ENCODE data around the gene PCNT.
A peak's percentile ranks its signal among the peaks of the same experiment; 100 is the strongest.

The PCNT gene

GRCh38 chr21:46324390-46325072 lies 575 bp downstream of the PCNT start:
- Histone ChIP-seq H3K27ac (ENCODE audit: low read length) (peak overlapping the region; percentile 55), H3K4me3 (ENCODE audit: low read length) (peak overlapping the region; percentile 91), H3K9me3 (ENCODE audit: control insufficient read depth, low read depth, low read length) (no peaks in the 10 kb centered on the region), H3K4me1 (ENCODE audit: control insufficient read depth, low read depth, low read length) (peaks cover 21% of the 10 kb centered on the region), H3K9ac (ENCODE audit: low read length) (peak overlapping the region; percentile 90), H3K36me3 (ENCODE audit: control insufficient read depth, low read depth, low read length) (peaks cover 16% of the 10 kb centered on the region), H3K27me3 (ENCODE audit: control insufficient read depth, insufficient read depth, low read length) (no peaks in the 10 kb centered on the region)

GRCh38 chr21:46325073-46325912 lies 1.3 kb downstream of the PCNT start:
- Histone ChIP-seq H3K4me3 (ENCODE audit: low read length) (peak overlapping the region; percentile 83), H3K9me3 (ENCODE audit: control insufficient read depth, low read depth, low read length) (no peaks in the 10 kb centered on the region), H3K4me1 (ENCODE audit: control insufficient read depth, low read depth, low read length) (peaks cover 21% of the 10 kb centered on the region), H3K9ac (ENCODE audit: low read length) (peak overlapping the region; percentile 78), H3K27ac (ENCODE audit: low read length) (no peak overlapping the region), H3K27me3 (ENCODE audit: control insufficient read depth, insufficient read depth, low read length) (no peaks in the 10 kb centered on the region), H3K36me3 (ENCODE audit: control insufficient read depth, low read depth, low read length) (peaks cover 23% of the 10 kb centered on the region)

GRCh38 chr21:46326110-46326703 lies 2.3 kb downstream of the PCNT start:
- Histone ChIP-seq H3K36me3 (ENCODE audit: control insufficient read depth, low read depth, low read length) (peaks cover 19% of the 10 kb centered on the region), H3K27ac (ENCODE audit: low read length) (no peak overlapping the region), H3K4me3 (ENCODE audit: low read length) (peak overlapping the region; percentile 13), H3K9me3 (ENCODE audit: control insufficient read depth, low read depth, low read length) (no peaks in the 10 kb centered on the region), H3K4me1 (ENCODE audit: control insufficient read depth, low read depth, low read length) (peaks cover 21% of the 10 kb centered on the region), H3K27me3 (ENCODE audit: control insufficient read depth, insufficient read depth, low read length) (no peaks in the 10 kb centered on the region), H3K9ac (ENCODE audit: low read length) (no peak overlapping the region)

GRCh38 chr21:46327711-46328110 lies 3.8 kb downstream of the PCNT start:
- Histone ChIP-seq H3K9ac (ENCODE audit: low read length) (no peak overlapping the region), H3K4me3 (ENCODE audit: low read length) (no peak overlapping the region), H3K9me3 (ENCODE audit: control insufficient read depth, low read depth, low read length) (no peaks in the 10 kb centered on the region), H3K4me1 (ENCODE audit: control insufficient read depth, low read depth, low read length) (peaks cover 7% of the 10 kb centered on the region), H3K36me3 (ENCODE audit: control insufficient read depth, low read depth, low read length) (peaks cover 26% of the 10 kb centered on the region), H3K27ac (ENCODE audit: low read length) (no peak overlapping the region), H3K27me3 (ENCODE audit: control insufficient read depth, insufficient read depth, low read length) (no peaks in the 10 kb centered on the region)

GRCh38 chr21:46328151-46328550 lies 4.2 kb downstream of the PCNT start:
- H3K9me3 ChIP-seq (ENCODE audit: control insufficient read depth, low read depth, low read length) = no peaks in the 10 kb centered on the region
- no peak overlapping the region for H3K27ac ChIP-seq (ENCODE audit: low read length)
- peaks cover 27% of the 10 kb centered on the region for H3K36me3 ChIP-seq (ENCODE audit: control insufficient read depth, low read depth, low read length)
- H3K9ac ChIP-seq (ENCODE audit: low read length) = no peak overlapping the region
- no peak overlapping the region for H3K4me3 ChIP-seq (ENCODE audit: low read length)
- H3K4me1 ChIP-seq (ENCODE audit: control insufficient read depth, low read depth, low read length) = peaks cover 7% of the 10 kb centered on the region
- H3K27me3 ChIP-seq (ENCODE audit: control insufficient read depth, insufficient read depth, low read length) = no peaks in the 10 kb centered on the region

- no peak overlapping the region for H3K27ac ChIP-seq (ENCODE audit: low read length)
- H3K9me3 ChIP-seq (ENCODE audit: control insufficient read depth, low read depth, low read length) = no peaks in the 10 kb centered on the region
- H3K27me3 ChIP-seq (ENCODE audit: control insufficient read depth, insufficient read depth, low read length) = no peaks in the 10 kb centered on the region
- peaks cover 7% of the 10 kb centered on the region for H3K4me1 ChIP-seq (ENCODE audit: control insufficient read depth, low read depth, low read length)
- H3K4me3 ChIP-seq (ENCODE audit: low read length) = no peak overlapping the region
- H3K36me3 ChIP-seq (ENCODE audit: control insufficient read depth, low read depth, low read length) = peaks cover 34% of the 10 kb centered on the region
- no peak overlapping the region for H3K9ac ChIP-seq (ENCODE audit: low read length)
Measured at GRCh38 chr21:46329796-46330195, 5.8 kb downstream of the PCNT start.

- Histone ChIP-seq H3K4me3 (ENCODE audit: low read length) (no peak overlapping the region), H3K9ac (ENCODE audit: low read length) (no peak overlapping the region), H3K27ac (ENCODE audit: low read length) (no peak overlapping the region), H3K36me3 (ENCODE audit: control insufficient read depth, low read depth, low read length) (peaks cover 51% of the 10 kb centered on the region), H3K9me3 (ENCODE audit: control insufficient read depth, low read depth, low read length) (no peaks in the 10 kb centered on the region), H3K4me1 (ENCODE audit: control insufficient read depth, low read depth, low read length) (no peaks in the 10 kb centered on the region), H3K27me3 (ENCODE audit: control insufficient read depth, insufficient read depth, low read length) (no peaks in the 10 kb centered on the region)
Measured at GRCh38 chr21:46334351-46335140, 10.6 kb downstream of the PCNT start.

GRCh38 chr21:46336603-46337002 lies 12.6 kb downstream of the PCNT start:
- no peak overlapping the region for H3K4me3 ChIP-seq (ENCODE audit: low read length)
- no peak overlapping the region for H3K27ac ChIP-seq (ENCODE audit: low read length)
- H3K9me3 ChIP-seq (ENCODE audit: control insufficient read depth, low read depth, low read length) = no peaks in the 10 kb centered on the region
- H3K27me3 ChIP-seq (ENCODE audit: control insufficient read depth, insufficient read depth, low read length) = no peaks in the 10 kb centered on the region
- H3K9ac ChIP-seq (ENCODE audit: low read length) = no peak overlapping the region
- no peaks in the 10 kb centered on the region for H3K4me1 ChIP-seq (ENCODE audit: control insufficient read depth, low read depth, low read length)
- peaks cover 47% of the 10 kb centered on the region for H3K36me3 ChIP-seq (ENCODE audit: control insufficient read depth, low read depth, low read length)

- Histone ChIP-seq H3K4me3 (ENCODE audit: low read length) (no peak overlapping the region), H3K27me3 (ENCODE audit: control insufficient read depth, insufficient read depth, low read length) (no peaks in the 10 kb centered on the region), H3K4me1 (ENCODE audit: control insufficient read depth, low read depth, low read length) (no peaks in the 10 kb centered on the region), H3K9me3 (ENCODE audit: control insufficient read depth, low read depth, low read length) (no peaks in the 10 kb centered on the region), H3K36me3 (ENCODE audit: control insufficient read depth, low read depth, low read length) (peaks cover 29% of the 10 kb centered on the region), H3K9ac (ENCODE audit: low read length) (no peak overlapping the region), H3K27ac (ENCODE audit: low read length) (no peak overlapping the region)
Measured at GRCh38 chr21:46340998-46341397, 17.0 kb downstream of the PCNT start.

GRCh38 chr21:46344219-46344915 lies 20.4 kb downstream of the PCNT start:
- H3K36me3 ChIP-seq (ENCODE audit: control insufficient read depth, low read depth, low read length) = peaks cover 33% of the 10 kb centered on the region
- no peaks in the 10 kb centered on the region for H3K27me3 ChIP-seq (ENCODE audit: control insufficient read depth, insufficient read depth, low read length)
- no peaks in the 10 kb centered on the region for H3K9me3 ChIP-seq (ENCODE audit: control insufficient read depth, low read depth, low read length)
- H3K4me3 ChIP-seq (ENCODE audit: low read length) = no peak overlapping the region
- H3K9ac ChIP-seq (ENCODE audit: low read length) = no peak overlapping the region
- H3K27ac ChIP-seq (ENCODE audit: low read length) = no peak overlapping the region
- no peaks in the 10 kb centered on the region for H3K4me1 ChIP-seq (ENCODE audit: control insufficient read depth, low read depth, low read length)

- Histone ChIP-seq H3K36me3 (ENCODE audit: control insufficient read depth, low read depth, low read length) (peaks cover 42% of the 10 kb centered on the region), H3K9ac (ENCODE audit: low read length) (no peak overlapping the region), H3K27me3 (ENCODE audit: control insufficient read depth, insufficient read depth, low read length) (no peaks in the 10 kb centered on the region), H3K27ac (ENCODE audit: low read length) (no peak overlapping the region), H3K9me3 (ENCODE audit: control insufficient read depth, low read depth, low read length) (no peaks in the 10 kb centered on the region), H3K4me1 (ENCODE audit: control insufficient read depth, low read depth, low read length) (no peaks in the 10 kb centered on the region), H3K4me3 (ENCODE audit: low read length) (no peak overlapping the region)
Measured at GRCh38 chr21:46345861-46346260, 21.9 kb downstream of the PCNT start.

Measured in iPS-18a (cell line).